ENCODE results near the gene CNOT1. TPM values are rescaled to one million over a fixed set of nuclear protein-coding genes. Genes with fewer than 3 reads are reported as not detected.

The CNOT1 gene
- total and polyA plus RNA-seq, 2 donors, result 74.6 to 132 TPM

DNA sequence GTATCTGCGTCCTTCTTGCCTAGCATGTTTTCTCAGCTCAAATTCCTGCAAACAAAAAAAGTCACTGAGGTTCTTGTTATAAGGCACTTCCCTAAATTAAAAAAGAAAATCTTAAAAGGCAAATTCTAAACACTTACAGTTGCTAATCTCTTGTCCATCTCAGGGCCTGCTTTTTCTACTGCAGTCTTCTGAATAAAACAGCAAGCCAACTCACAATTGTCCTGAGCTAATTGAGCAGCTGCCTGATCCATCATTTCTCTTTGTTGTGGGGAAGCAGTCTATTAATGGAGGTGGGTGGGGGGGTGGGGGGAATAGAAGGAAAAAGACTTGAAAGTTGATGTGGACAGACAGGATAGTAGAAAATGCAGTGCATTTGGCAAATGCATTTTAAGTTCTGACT lies 87.3 kb downstream of the CNOT1 start:
- H3K4me1 ChIP-seq (ENCODE audit: control insufficient read depth in 2 of 2, insufficient read depth in 2 of 2, low read length in 2 of 2), result no peaks in the 10 kb centered on the region
- H3K36me3 ChIP-seq (ENCODE audit: control insufficient read depth in 2 of 2, insufficient read depth in 2 of 2, low read length in 1 of 2), result peaks cover 64 to 98% of the 10 kb centered on the region in 2 donors
- no peak overlapping the region for H3K4me3 ChIP-seq (ENCODE audit: low read length in 2 of 2)
- DNase-seq (ENCODE audit: low read depth in 6 of 9, low spot score in 9 of 9), result no peak
- no peaks in the 10 kb centered on the region for H3K9me3 ChIP-seq (ENCODE audit: control insufficient read depth in 2 of 2, insufficient read depth in 1 of 2, low read length in 1 of 2)
- H3K27ac ChIP-seq (ENCODE audit: low read depth in 1 of 2, low read length in 1 of 2), result no peak overlapping the region
- no peaks in the 10 kb centered on the region for H3K27me3 ChIP-seq (ENCODE audit: control insufficient read depth in 2 of 2, insufficient read depth in 1 of 2, low read length in 1 of 2)
- 95% methylated on average over 1 of the region's 1 CpG for WGBS

DNA sequence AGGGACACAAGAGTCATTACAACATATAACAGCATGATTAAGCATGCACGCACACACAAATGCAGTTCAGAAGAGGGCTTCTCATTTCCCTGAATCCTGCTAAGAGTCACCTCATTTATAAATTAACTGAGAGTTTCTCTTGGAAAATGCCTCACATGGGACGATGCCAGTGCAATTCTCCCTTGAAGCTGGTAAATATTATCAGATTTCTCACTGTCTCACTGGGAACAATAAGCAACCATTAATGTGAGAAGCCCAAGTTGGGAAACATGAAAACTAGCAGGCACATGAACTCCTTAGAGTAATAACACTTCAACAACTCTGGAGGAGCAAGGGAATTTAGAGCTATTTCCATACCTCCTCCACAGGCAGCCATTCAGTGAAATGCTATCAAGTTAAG lies 87.9 kb downstream of the CNOT1 start:
- WGBS, result 94% methylated on average over 2 of the region's 2 CpGs
- no peaks in the 10 kb centered on the region for H3K9me3 ChIP-seq (ENCODE audit: control insufficient read depth in 2 of 2, insufficient read depth in 1 of 2, low read length in 1 of 2)
- H3K4me1 ChIP-seq (ENCODE audit: control insufficient read depth in 2 of 2, insufficient read depth in 2 of 2, low read length in 2 of 2), result no peaks in the 10 kb centered on the region
- H3K27ac ChIP-seq (ENCODE audit: low read depth in 1 of 2, low read length in 1 of 2), result no peak overlapping the region
- H3K4me3 ChIP-seq (ENCODE audit: low read length in 2 of 2), result no peak overlapping the region
- H3K27me3 ChIP-seq (ENCODE audit: control insufficient read depth in 2 of 2, insufficient read depth in 1 of 2, low read length in 1 of 2), result no peaks in the 10 kb centered on the region
- no peak for DNase-seq (ENCODE audit: low read depth in 6 of 9, low spot score in 9 of 9)
- peaks cover 69 to 98% of the 10 kb centered on the region in 2 donors for H3K36me3 ChIP-seq (ENCODE audit: control insufficient read depth in 2 of 2, insufficient read depth in 2 of 2, low read length in 1 of 2)

DNA sequence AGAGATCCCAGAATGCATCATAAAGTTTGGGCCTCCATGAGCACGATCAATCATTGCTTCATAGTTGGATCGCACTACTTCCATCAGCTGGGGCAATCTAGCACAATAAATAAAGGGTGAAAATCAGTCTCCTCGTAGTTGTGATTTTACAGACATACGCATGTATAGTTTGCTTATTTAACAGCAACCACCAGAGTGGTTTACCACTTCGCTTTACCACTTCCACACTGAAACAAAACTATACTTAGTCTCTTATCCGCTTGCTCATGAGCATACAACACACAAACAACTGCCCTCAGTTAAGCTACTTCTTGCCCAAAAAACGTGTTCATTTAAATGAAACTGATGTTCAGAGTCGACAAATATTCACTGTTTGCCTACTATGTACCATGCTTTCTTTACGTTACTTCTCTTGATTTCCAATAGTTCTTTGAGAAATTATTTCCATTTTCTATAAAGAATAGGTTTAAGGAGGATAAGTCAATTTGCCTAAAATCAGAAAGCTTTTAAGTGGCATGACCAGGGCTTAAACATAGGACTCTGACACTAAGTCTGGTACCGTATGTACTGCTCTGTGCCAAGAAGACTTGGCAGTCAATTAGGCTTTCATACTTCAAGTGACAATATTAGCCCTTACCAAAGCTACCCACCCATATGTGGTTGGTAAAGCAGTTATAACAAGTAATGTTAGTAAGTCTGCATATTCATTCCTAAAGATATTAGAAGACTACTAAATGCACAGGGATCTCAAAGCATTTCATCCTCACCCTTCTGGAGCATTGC lies 92.3 kb downstream of the CNOT1 start:
- Histone ChIP-seq H3K9me3 (ENCODE audit: control insufficient read depth in 2 of 2, insufficient read depth in 1 of 2, low read length in 1 of 2) (no peaks in the 10 kb centered on the region), H3K27me3 (ENCODE audit: control insufficient read depth in 2 of 2, insufficient read depth in 1 of 2, low read length in 1 of 2) (no peaks in the 10 kb centered on the region), H3K4me1 (ENCODE audit: control insufficient read depth in 2 of 2, insufficient read depth in 2 of 2, low read length in 2 of 2) (no peaks in the 10 kb centered on the region), H3K4me3 (ENCODE audit: low read length in 2 of 2) (no peak overlapping the region), H3K27ac (ENCODE audit: low read depth in 1 of 2, low read length in 1 of 2) (no peak overlapping the region), H3K36me3 (ENCODE audit: control insufficient read depth in 2 of 2, insufficient read depth in 2 of 2, low read length in 1 of 2) (peaks cover 68 to 89% of the 10 kb centered on the region in 2 donors)
- 86% methylated on average over 10 of the region's 10 CpGs for WGBS
- DNase-seq (ENCODE audit: low read depth in 6 of 9, low spot score in 9 of 9), result no peak

DNA sequence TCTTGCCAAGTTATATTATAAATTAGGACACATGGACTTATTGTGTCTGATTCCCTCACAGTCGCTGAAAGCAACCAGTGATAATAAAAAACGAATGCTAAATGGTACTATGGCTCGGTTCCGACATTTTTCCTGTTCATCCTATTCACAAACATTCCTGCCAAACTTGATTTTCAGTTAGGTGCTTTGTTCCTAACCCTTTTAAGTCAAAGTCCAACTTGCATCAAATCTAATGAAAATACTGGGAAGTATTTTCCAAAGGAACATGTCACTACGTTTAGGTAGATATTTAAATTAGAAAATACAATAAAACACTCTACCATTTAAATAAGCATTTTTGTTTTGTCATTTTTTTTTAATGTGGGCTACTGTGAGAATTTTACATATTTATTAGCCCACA lies 93.3 kb downstream of the CNOT1 start:
- WGBS, result 98% methylated on average over 5 of the region's 5 CpGs
- no peak overlapping the region for H3K27ac ChIP-seq (ENCODE audit: low read depth in 1 of 2, low read length in 1 of 2)
- peaks cover 66 to 89% of the 10 kb centered on the region in 2 donors for H3K36me3 ChIP-seq (ENCODE audit: control insufficient read depth in 2 of 2, insufficient read depth in 2 of 2, low read length in 1 of 2)
- no peak for DNase-seq (ENCODE audit: low read depth in 6 of 9, low spot score in 9 of 9)
- H3K27me3 ChIP-seq (ENCODE audit: control insufficient read depth in 2 of 2, insufficient read depth in 1 of 2, low read length in 1 of 2), result no peaks in the 10 kb centered on the region
- no peaks in the 10 kb centered on the region for H3K4me1 ChIP-seq (ENCODE audit: control insufficient read depth in 2 of 2, insufficient read depth in 2 of 2, low read length in 2 of 2)
- no peaks in the 10 kb centered on the region for H3K9me3 ChIP-seq (ENCODE audit: control insufficient read depth in 2 of 2, insufficient read depth in 1 of 2, low read length in 1 of 2)
- no peak overlapping the region for H3K4me3 ChIP-seq (ENCODE audit: low read length in 2 of 2)

DNA sequence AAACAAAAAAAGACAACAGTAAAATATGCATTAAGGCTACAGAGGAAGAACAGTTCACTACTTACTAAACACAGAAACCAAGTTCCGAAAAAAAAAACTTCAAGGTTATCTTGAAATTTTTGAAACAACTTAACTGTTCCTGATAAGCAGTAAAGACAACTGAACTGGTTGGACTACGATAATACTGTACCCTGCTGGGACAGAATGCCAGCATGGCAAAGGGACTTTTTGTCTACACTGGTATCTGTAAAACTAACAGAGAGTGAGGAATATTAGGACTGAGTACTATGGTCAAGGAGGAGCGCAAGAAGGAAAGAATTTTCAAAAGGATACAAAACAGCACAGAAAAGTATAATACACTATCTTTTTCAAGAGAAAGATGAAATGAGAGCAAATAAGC lies 94.5 kb downstream of the CNOT1 start:
- no peaks in the 10 kb centered on the region for H3K4me1 ChIP-seq (ENCODE audit: control insufficient read depth in 2 of 2, insufficient read depth in 2 of 2, low read length in 2 of 2)
- no peak overlapping the region for H3K27ac ChIP-seq (ENCODE audit: low read depth in 1 of 2, low read length in 1 of 2)
- no peaks in the 10 kb centered on the region for H3K27me3 ChIP-seq (ENCODE audit: control insufficient read depth in 2 of 2, insufficient read depth in 1 of 2, low read length in 1 of 2)
- H3K36me3 ChIP-seq (ENCODE audit: control insufficient read depth in 2 of 2, insufficient read depth in 2 of 2, low read length in 1 of 2), result peaks cover 70 to 90% of the 10 kb centered on the region in 2 donors
- no peak overlapping the region for H3K4me3 ChIP-seq (ENCODE audit: low read length in 2 of 2)
- DNase-seq (ENCODE audit: low read depth in 6 of 9, low spot score in 9 of 9), result no peak
- H3K9me3 ChIP-seq (ENCODE audit: control insufficient read depth in 2 of 2, insufficient read depth in 1 of 2, low read length in 1 of 2), result no peaks in the 10 kb centered on the region
- WGBS, result 96% methylated on average over 3 of the region's 3 CpGs

DNA sequence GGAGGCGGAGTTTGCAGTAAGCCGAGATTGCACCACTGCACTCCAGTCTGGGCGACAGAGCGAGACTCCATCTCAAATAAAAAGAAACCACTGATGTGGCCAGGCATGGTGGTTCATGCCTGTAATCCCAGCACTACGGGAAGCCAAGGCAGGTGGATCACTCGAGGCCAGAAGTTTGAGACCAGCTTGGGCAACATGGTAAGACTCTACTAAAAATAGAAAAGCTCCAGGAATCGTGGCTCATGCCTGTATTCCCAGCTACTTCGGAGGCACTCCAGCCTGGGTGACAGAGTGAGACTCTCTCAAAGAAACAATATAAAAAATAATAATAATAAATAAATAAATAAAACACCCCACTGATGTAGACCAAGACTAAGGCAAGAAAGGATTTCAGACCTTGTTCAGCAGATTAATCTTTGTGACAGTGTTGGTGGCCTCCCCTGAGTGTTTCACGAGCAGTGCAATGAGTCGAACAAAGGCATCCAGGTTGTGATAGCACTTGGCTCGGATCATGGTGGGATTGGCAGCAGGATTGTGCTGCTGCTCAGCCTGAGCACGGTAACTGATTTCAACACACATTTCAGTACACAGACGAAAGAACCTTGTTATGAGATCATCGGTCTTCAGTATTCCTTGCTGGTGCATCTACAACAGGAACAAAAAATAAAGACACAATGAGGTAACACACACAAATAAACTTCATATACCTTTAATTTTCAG lies 95.7 kb downstream of the CNOT1 start:
- peaks cover 65 to 89% of the 10 kb centered on the region in 2 donors for H3K36me3 ChIP-seq (ENCODE audit: control insufficient read depth in 2 of 2, insufficient read depth in 2 of 2, low read length in 1 of 2)
- WGBS, result 98% methylated on average over 14 of the region's 14 CpGs
- no peaks in the 10 kb centered on the region for H3K27me3 ChIP-seq (ENCODE audit: control insufficient read depth in 2 of 2, insufficient read depth in 1 of 2, low read length in 1 of 2)
- no peaks in the 10 kb centered on the region for H3K4me1 ChIP-seq (ENCODE audit: control insufficient read depth in 2 of 2, insufficient read depth in 2 of 2, low read length in 2 of 2)
- no peak for DNase-seq (ENCODE audit: low read depth in 6 of 9, low spot score in 9 of 9)
- no peak overlapping the region for H3K4me3 ChIP-seq (ENCODE audit: low read length in 2 of 2)
- H3K27ac ChIP-seq (ENCODE audit: low read depth in 1 of 2, low read length in 1 of 2), result no peak overlapping the region
- no peaks in the 10 kb centered on the region for H3K9me3 ChIP-seq (ENCODE audit: control insufficient read depth in 2 of 2, insufficient read depth in 1 of 2, low read length in 1 of 2)

DNA sequence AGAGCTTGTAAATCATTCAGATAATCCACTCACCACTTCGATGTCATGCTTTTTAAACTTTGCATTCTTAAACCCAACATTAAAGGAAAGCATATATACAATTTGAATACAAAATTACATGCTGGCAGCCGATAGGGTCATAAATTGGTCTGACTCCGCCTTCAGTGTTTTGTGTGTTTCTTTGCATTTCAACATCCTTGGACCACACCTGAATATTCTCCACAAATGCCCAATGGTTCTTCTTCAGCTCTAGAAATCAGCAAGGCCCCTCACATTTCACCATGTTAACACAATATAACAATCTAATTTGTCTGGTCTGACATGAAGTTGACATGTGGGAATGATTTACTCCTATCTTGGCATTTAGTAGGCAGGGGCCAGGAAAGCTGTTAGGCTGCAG lies 97.2 kb downstream of the CNOT1 start:
- no peaks in the 10 kb centered on the region for H3K9me3 ChIP-seq (ENCODE audit: control insufficient read depth in 2 of 2, insufficient read depth in 1 of 2, low read length in 1 of 2)
- no peaks in the 10 kb centered on the region for H3K4me1 ChIP-seq (ENCODE audit: control insufficient read depth in 2 of 2, insufficient read depth in 2 of 2, low read length in 2 of 2)
- DNase-seq (ENCODE audit: low read depth in 6 of 9, low spot score in 9 of 9), result no peak
- H3K27me3 ChIP-seq (ENCODE audit: control insufficient read depth in 2 of 2, insufficient read depth in 1 of 2, low read length in 1 of 2), result no peaks in the 10 kb centered on the region
- no peak overlapping the region for H3K4me3 ChIP-seq (ENCODE audit: low read length in 2 of 2)
- no peak overlapping the region for H3K27ac ChIP-seq (ENCODE audit: low read depth in 1 of 2, low read length in 1 of 2)
- peaks cover 59 to 88% of the 10 kb centered on the region in 2 donors for H3K36me3 ChIP-seq (ENCODE audit: control insufficient read depth in 2 of 2, insufficient read depth in 2 of 2, low read length in 1 of 2)
- 96% methylated on average over 3 of the region's 3 CpGs for WGBS

DNA sequence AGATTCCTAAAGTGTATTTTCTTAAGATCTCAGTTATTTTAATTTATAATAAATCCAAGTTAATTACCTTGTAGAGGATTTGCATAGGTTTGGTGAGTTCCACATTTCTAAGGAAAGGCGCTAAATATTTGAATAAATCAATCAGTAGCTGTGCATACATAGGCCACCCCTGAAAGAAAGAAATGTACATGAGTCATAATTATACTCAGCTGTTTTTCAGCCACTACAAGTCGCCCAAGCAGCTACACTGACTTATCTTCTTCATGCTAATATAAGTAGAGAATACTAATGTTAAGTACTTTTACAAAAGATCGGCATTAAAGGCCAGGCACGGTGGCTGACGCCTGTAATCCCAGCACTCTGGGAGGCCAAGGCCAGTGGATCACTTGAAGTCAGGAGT lies 99.4 kb downstream of the CNOT1 start:
- no peak for DNase-seq (ENCODE audit: low read depth in 6 of 9, low spot score in 9 of 9)
- Histone ChIP-seq H3K4me3 (ENCODE audit: low read length in 2 of 2) (no peak overlapping the region), H3K27ac (ENCODE audit: low read depth in 1 of 2, low read length in 1 of 2) (no peak overlapping the region), H3K36me3 (ENCODE audit: control insufficient read depth in 2 of 2, insufficient read depth in 2 of 2, low read length in 1 of 2) (peaks cover 63 to 88% of the 10 kb centered on the region in 2 donors), H3K27me3 (ENCODE audit: control insufficient read depth in 2 of 2, insufficient read depth in 1 of 2, low read length in 1 of 2) (no peaks in the 10 kb centered on the region), H3K9me3 (ENCODE audit: control insufficient read depth in 2 of 2, insufficient read depth in 1 of 2, low read length in 1 of 2) (no peaks in the 10 kb centered on the region), H3K4me1 (ENCODE audit: control insufficient read depth in 2 of 2, insufficient read depth in 2 of 2, low read length in 2 of 2) (no peaks in the 10 kb centered on the region)
- 98% methylated on average over 5 of the region's 5 CpGs for WGBS

DNA sequence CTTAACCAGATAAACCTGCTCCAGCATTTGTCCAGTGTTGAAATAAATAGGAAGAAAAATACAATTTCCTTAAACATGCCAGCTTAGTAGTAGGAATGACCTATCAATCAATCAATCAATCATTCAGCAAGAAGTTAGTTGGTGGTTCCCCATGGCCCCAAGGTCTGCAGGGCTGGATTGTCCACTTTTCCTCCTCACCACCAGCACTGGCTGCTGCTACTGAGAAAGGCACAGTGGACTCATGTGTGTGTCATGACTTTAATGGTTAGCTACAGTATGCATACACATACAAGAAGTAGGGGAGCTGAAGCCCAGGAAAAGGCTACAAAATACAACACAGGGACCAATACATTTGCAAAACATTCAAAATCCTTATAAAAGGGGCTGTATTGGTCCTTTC lies 109.9 kb downstream of the CNOT1 start:
- no peak for DNase-seq (ENCODE audit: low read depth in 6 of 9, low spot score in 9 of 9)

More for the DNA sequence above, 109.9 kb downstream of the CNOT1 start:
- H3K4me1 ChIP-seq (ENCODE audit: control insufficient read depth in 2 of 2, insufficient read depth in 2 of 2, low read length in 2 of 2), result peaks cover 3 to 11% of the 10 kb centered on the region in 2 donors
- no peaks in the 10 kb centered on the region for H3K9me3 ChIP-seq (ENCODE audit: control insufficient read depth in 2 of 2, insufficient read depth in 1 of 2, low read length in 1 of 2)
- no peak overlapping the region for H3K27ac ChIP-seq (ENCODE audit: low read depth in 1 of 2, low read length in 1 of 2)
- no peak overlapping the region for H3K4me3 ChIP-seq (ENCODE audit: low read length in 2 of 2)
- no peaks in the 10 kb centered on the region for H3K27me3 ChIP-seq (ENCODE audit: control insufficient read depth in 2 of 2, insufficient read depth in 1 of 2, low read length in 1 of 2)
- H3K36me3 ChIP-seq (ENCODE audit: control insufficient read depth in 2 of 2, insufficient read depth in 2 of 2, low read length in 1 of 2), result peaks cover 48 to 82% of the 10 kb centered on the region in 2 donors
